ENCODE data around the gene DGKQ. TPM values are rescaled to one million over a fixed set of nuclear protein-coding genes. Genes with fewer than 3 reads are reported as not detected.

Gene DGKQ
- total RNA-seq, 1 experiment from 2014 or later: 22.0 TPM

DNA sequence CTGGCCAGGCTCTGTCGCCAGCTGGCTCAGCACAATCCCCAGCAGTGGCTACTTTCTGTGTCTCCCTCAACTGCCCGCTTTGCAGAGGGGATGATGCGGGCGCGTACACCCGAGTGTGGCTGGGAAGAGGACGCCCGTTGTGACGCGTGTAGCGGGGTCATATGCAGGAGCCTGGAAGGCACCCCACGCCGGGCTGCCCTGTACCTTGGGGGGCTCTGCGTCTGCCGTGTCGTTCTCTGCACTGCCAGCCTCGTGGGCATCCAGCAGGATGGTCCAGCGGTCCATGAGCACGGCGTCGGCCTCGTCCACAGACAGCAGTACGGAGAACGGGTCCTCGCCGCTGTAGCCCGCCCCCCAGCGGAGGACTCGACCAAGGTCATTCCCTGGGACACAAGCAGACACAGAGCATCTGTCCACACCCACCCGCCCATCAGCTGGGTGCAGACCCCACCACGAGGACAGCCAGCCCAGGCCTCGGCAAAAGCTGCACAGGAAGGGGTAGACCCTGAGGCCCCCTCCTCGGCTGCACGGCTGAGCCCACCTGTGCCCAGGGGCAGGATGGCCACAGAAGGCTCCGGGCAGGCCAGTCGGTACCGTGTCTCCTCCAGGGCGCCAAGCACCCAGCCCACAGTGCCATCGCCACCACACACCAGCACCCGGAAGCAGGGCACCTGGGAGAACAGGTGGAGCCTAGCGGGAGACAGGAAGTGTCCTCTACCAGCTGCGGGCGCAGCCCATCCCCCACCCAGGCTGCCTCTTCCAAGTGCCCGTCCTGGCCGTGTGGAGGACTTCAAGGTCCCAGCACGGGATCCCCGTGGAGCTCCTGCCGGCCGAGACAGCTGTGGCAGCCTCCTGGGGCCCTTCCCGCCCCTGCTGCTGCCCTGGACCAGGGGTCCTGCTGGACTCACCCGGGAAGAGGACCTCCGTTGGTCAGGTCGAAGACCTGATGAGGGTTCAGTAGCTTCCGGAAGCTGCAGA, 10.8 kb downstream of the DGKQ start (continued):
- no peak for TF ChIP-seq ZFX (IDR thresholded peaks at IDR 0.05)

DNA sequence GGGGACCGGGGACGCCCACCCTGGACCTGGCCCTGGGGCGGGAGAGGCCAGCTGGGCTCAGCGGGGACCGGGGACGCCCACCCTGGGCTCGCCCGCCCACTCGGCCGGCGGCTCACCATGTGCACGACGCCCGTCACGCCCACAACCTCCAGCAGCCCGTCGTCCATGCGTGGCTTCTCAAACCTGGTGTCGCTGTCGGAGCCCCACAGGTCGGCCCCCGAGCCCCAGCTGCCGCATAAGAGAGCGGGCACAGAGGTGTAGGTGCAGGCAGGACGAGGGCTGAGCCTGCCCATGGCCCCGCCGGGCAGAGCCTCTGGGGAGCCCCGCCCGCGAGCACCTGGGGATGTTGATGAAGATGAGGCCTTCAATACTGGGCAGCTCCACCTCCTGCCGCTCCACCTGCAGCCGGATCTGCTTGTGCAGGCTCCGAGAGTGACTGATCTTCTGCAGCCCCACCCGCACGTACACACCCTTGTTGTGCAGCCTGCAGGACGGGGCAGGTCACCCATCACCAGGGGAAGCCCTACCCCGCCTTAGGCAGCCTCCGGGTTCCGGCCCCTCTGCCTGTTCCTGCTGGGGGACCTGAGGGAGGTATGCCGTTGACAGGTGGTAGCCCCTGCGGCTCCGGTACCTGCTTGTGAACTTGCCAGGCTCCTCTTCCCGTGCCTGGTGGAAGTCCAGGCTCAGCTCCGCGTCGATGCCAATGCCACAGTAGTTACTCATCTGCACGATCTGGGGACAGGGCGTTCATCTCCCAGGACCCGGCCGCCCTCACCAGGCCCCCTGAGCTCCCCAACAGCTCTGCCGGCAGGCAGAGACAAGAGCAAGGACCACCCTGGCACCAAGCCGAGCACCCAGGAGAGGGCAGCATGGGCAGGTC, 11.8 kb downstream of the DGKQ start:
- intact Hi-C loops (cut with micrococcal nuclease): no loop called here
- Histone ChIP-seq H3K9me2 (ENCODE audit: insufficient read depth) (no peaks in the 10 kb centered on the region), H2AFZ (ENCODE audit: low read depth, low read length, poor library complexity, severe bottlenecking) (no peak overlapping the region), H3K79me2 (ENCODE audit: insufficient read depth, low read length) (no peaks in the 10 kb centered on the region; the same call in 1 of the 2 replicates), H3K4me1 (ENCODE audit: control insufficient read depth in 1 of 2, insufficient read depth in 2 of 2, low read length in 2 of 2) (peaks cover 5 to 20% of the 10 kb centered on the region in 2 experiments; a peak in 3 of 4 replicates), H3K9ac (ENCODE audit: low read length) (no peak overlapping the region), H4K20me1 (ENCODE audit: insufficient read depth) (no peaks in the 10 kb centered on the region), H3K4me2 (ENCODE audit: low read length) (peak overlapping the region; percentile 89), H3K9me3 (ENCODE audit: control insufficient read depth in 1 of 2, insufficient read depth in 1 of 2, low read depth in 1 of 2, low read length in 2 of 2) (no peaks in the 10 kb centered on the region), H3K27me3 (ENCODE audit: insufficient read depth, low read length) (no peaks in the 10 kb centered on the region), H3K36me3 (ENCODE audit: control insufficient read depth in 1 of 2, insufficient read depth in 2 of 2, low read length in 2 of 2) (no peaks in the 10 kb centered on the region), H3K27ac (ENCODE audit: low read depth, low read length) (peak overlapping the region; percentile 74), H3K4me3 (replicated peaks in 1 of 2; ENCODE audit: low read depth in 1 of 2, low read length in 2 of 2) (peak overlapping the region; percentile 64 to 72)
- RAD21 ChIA-PET (ENCODE audit: low non-redundant PET in 1 of 2, low total read pairs in 2 of 2, uncharacterized antibody in 2 of 2, unreplicated experiment in 2 of 2): no interaction called here
- CTCF ChIA-PET: no interaction called here
- POLR2A ChIA-PET: no interaction called here
- no TSS peak for BruUV-seq (replicated peaks)
- TF ChIP-seq SRF (IDR thresholded peaks at IDR 0.05; ENCODE audit: low read depth) (no peak), SIN3A (IDR thresholded peaks at IDR 0.05; ENCODE audit: low read depth) (no peak), ZFX (IDR thresholded peaks at IDR 0.05) (no peak), POLR2AphosphoS5 (IDR thresholded peaks at IDR 0.05; ENCODE audit: low read depth, low read length) (no peak), CEBPB (IDR thresholded peaks at IDR 0.05; ENCODE audit: low read depth) (no peak), FOSL1 (IDR thresholded peaks at IDR 0.05; ENCODE audit: low read depth) (no peak), YY1 (IDR thresholded peaks at IDR 0.05; ENCODE audit: extremely low read depth, insufficient replicate concordance, low read depth, low read length) (no peak), ELF1 (IDR thresholded peaks at IDR 0.05; ENCODE audit: borderline replicate concordance, low read depth) (no peak), EZH2phosphoT487 (IDR thresholded peaks at IDR 0.05; ENCODE audit: borderline replicate concordance) (no peak)
- TF ChIP-seq, protein P1, sequence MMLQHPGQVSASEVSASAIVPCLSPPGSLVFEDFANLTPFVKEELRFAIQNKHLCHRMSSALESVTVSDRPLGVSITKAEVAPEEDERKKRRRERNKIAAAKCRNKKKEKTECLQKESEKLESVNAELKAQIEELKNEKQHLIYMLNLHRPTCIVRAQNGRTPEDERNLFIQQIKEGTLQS (IDR thresholded peaks at IDR 0.05): no peak
- TF ChIP-seq, protein P2, sequence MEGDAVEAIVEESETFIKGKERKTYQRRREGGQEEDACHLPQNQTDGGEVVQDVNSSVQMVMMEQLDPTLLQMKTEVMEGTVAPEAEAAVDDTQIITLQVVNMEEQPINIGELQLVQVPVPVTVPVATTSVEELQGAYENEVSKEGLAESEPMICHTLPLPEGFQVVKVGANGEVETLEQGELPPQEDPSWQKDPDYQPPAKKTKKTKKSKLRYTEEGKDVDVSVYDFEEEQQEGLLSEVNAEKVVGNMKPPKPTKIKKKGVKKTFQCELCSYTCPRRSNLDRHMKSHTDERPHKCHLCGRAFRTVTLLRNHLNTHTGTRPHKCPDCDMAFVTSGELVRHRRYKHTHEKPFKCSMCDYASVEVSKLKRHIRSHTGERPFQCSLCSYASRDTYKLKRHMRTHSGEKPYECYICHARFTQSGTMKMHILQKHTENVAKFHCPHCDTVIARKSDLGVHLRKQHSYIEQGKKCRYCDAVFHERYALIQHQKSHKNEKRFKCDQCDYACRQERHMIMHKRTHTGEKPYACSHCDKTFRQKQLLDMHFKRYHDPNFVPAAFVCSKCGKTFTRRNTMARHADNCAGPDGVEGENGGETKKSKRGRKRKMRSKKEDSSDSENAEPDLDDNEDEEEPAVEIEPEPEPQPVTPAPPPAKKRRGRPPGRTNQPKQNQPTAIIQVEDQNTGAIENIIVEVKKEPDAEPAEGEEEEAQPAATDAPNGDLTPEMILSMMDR (IDR thresholded peaks at IDR 0.05 in 2 of 3, conservative IDR thresholded peaks at IDR 0.05 in 1 of 3; ENCODE audit: borderline replicate concordance in 1 of 3, insufficient read depth in 1 of 3, low read depth in 2 of 3, low read length in 2 of 3): no peak
- TF ChIP-seq, protein P3, sequence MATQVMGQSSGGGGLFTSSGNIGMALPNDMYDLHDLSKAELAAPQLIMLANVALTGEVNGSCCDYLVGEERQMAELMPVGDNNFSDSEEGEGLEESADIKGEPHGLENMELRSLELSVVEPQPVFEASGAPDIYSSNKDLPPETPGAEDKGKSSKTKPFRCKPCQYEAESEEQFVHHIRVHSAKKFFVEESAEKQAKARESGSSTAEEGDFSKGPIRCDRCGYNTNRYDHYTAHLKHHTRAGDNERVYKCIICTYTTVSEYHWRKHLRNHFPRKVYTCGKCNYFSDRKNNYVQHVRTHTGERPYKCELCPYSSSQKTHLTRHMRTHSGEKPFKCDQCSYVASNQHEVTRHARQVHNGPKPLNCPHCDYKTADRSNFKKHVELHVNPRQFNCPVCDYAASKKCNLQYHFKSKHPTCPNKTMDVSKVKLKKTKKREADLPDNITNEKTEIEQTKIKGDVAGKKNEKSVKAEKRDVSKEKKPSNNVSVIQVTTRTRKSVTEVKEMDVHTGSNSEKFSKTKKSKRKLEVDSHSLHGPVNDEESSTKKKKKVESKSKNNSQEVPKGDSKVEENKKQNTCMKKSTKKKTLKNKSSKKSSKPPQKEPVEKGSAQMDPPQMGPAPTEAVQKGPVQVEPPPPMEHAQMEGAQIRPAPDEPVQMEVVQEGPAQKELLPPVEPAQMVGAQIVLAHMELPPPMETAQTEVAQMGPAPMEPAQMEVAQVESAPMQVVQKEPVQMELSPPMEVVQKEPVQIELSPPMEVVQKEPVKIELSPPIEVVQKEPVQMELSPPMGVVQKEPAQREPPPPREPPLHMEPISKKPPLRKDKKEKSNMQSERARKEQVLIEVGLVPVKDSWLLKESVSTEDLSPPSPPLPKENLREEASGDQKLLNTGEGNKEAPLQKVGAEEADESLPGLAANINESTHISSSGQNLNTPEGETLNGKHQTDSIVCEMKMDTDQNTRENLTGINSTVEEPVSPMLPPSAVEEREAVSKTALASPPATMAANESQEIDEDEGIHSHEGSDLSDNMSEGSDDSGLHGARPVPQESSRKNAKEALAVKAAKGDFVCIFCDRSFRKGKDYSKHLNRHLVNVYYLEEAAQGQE (IDR thresholded peaks at IDR 0.05; ENCODE audit: low read depth): no peak
- ATAC-seq: no peak; the same call in 1 of the 2 replicates
- DNase-seq (ENCODE audit: low read depth, low spot score): no peak
